K562 (cell line): ENCODE results near the gene PKD1L1. TPM values are rescaled to one million over a fixed set of nuclear protein-coding genes. Genes with fewer than 3 reads are reported as not detected.

Experiments
- ATAC-seq: fragments of 200-7000 bp; cut with Tn5 transposase; 3 replicates; pipeline ENCODE4 v1.9.1; 2020; ENCODE audit warnings: moderate library complexity
- BruUV-seq: library from RNA; stranded (reverse); fragments of 400-500 nt; replicated peaks from 2 replicates; lab custom pipeline; 2021; lab: Mats Ljungman, UMichigan
- CTCF ChIA-PET: fragments of 300-600 bp; formaldehyde crosslinking; extraction: SDS; loops from one replicate; lab custom pipeline; 2021; ENCODE audit warnings: low intra/inter-chr PET ratio; lab: Yijun Ruan, JAX
- POLR2A ChIA-PET: fragments of 300-600, 350-650 bp; sonication (Branson Sonifier 250); formaldehyde crosslinking; extraction: SDS; loops from one replicate; lab custom pipeline; 2021; ENCODE audit warnings: antibody characterized with exemption, inconsistent platforms; lab: Yijun Ruan, JAX
- DNase-seq, 4 experiments: peaks; one replicate each; pipeline versions ENCODE4 v3.0.0 to v3.0.0-alpha.2; 2011 to 2018; ENCODE audit warnings: low spot score in 3 of 4, mixed read lengths in 3 of 4; ENCODE audit errors: extremely low read depth in 1 of 4
- FAIRE-seq: peaks from 2 replicates; lab custom pipeline; 2011; peaks lifted over from hg19 to GRCh38; lab: Jason Lieb, UNC
- H2AFZ ChIP-seq: 2 replicates; pipeline ENCODE4 v1.6.0; 2011; ENCODE audit warnings: low read depth, low read length, control low read depth, inconsistent platforms
- H3K27ac ChIP-seq: fragments of 200-600 bp; 3 replicates; pipeline ENCODE4 v1.8.0; 2011; ENCODE audit warnings: low read depth, mild to moderate bottlenecking, control low read depth, inconsistent platforms, low read length, moderate library complexity, mixed read lengths; ENCODE audit errors: extremely low read depth
- H3K27me3 ChIP-seq, 2 experiments: fragments of 300-600 bp in 1 of 2; 2 replicates in 1 of 2; 3 replicates in 1 of 2; pipeline versions ENCODE4 v1.6.0 to v1.8.0; 2011; ENCODE audit warnings: inconsistent platforms in 2 of 2, low read length in 2 of 2, mild to moderate bottlenecking in 1 of 2, mixed read lengths in 1 of 2, moderate library complexity in 1 of 2; ENCODE audit not compliant: control insufficient read depth in 2 of 2, insufficient read depth in 2 of 2
- H3K36me3 ChIP-seq: fragments of 300-600 bp; 3 replicates; pipeline ENCODE4 v1.8.0; 2011; ENCODE audit warnings: mild to moderate bottlenecking, low read length, inconsistent platforms; ENCODE audit not compliant: control insufficient read depth, insufficient read depth
- H3K4me1 ChIP-seq, 2 experiments: fragments of 200-600 bp in 1 of 2; replicated peaks in 1 of 2; 2 replicates in 1 of 2; 3 replicates in 1 of 2; pipeline versions ENCODE4 v1.5.1 to v1.8.0; 2011; ENCODE audit warnings: inconsistent platforms in 2 of 2, low read length in 2 of 2, mild to moderate bottlenecking in 1 of 2, mixed read lengths in 1 of 2, moderate library complexity in 1 of 2; ENCODE audit not compliant: control insufficient read depth in 2 of 2, insufficient read depth in 2 of 2
- H3K4me2 ChIP-seq: 2 replicates; pipeline ENCODE4 v1.6.1; 2011; ENCODE audit warnings: low read length, control low read depth, inconsistent platforms, mixed read lengths; ENCODE audit not compliant: insufficient read depth
- H3K4me3 ChIP-seq: fragments of 200-600 bp; sonication (generic), shearing (Covaris generic); 2 replicates; pipeline ENCODE4 v1.5.1; 2016; ENCODE audit warnings: control low read depth, inconsistent platforms
- H3K79me2 ChIP-seq: fragments of 200-600 bp; 3 replicates; pipeline ENCODE4 v1.8.0; 2011; ENCODE audit warnings: low read length, inconsistent platforms; ENCODE audit not compliant: control insufficient read depth, insufficient read depth
- H3K9ac ChIP-seq, 2 experiments: 2 replicates each; pipeline versions ENCODE4 v1.6.0 to v1.6.1; 2011; ENCODE audit warnings: low read depth in 2 of 2, low read length in 2 of 2, control low read depth in 1 of 2, inconsistent platforms in 1 of 2, mild to moderate bottlenecking in 1 of 2, mixed read lengths in 1 of 2; ENCODE audit not compliant: insufficient read depth in 1 of 2
- H3K9me1 ChIP-seq: one replicate; pipeline ENCODE4 v1.6.0; 2011; ENCODE audit warnings: inconsistent platforms, mild to moderate bottlenecking, low read length, moderate library complexity; ENCODE audit not compliant: control insufficient read depth, insufficient read depth
- H3K9me3 ChIP-seq: replicated peaks from 2 replicates; pipeline ENCODE4 v1.5.1; 2011; ENCODE audit warnings: low read depth, low read length, inconsistent platforms; ENCODE audit not compliant: control insufficient read depth, insufficient read depth
- H4K20me1 ChIP-seq: replicated peaks from 2 replicates; pipeline ENCODE4 v1.6.1; 2011; ENCODE audit warnings: low read length, inconsistent platforms, mixed read lengths; ENCODE audit not compliant: control insufficient read depth, insufficient read depth
- ARID2 ChIP-seq: fragments of 450-650 bp; IDR thresholded peaks from 2 replicates; pipeline ENCODE4 v1.6.1; 2017; ENCODE audit warnings: antibody characterized with exemption, mild to moderate bottlenecking
- BMI1 ChIP-seq: fragments of 150-350 bp; IDR thresholded peaks from 2 replicates; pipeline ENCODE4 v1.6.1; 2014; ENCODE audit warnings: low read length
- E4F1 ChIP-seq: fragments of 250-450 bp; sonication (Bioruptor Pico); IDR thresholded peaks from 2 replicates; pipeline ENCODE4 v1.5.0; 2021; ENCODE audit warnings: mild to moderate bottlenecking, borderline replicate concordance
- RBM15 ChIP-seq: fragments of 200-400 bp; formaldehyde crosslinking; IDR thresholded peaks from 2 replicates; pipeline ENCODE4 v1.6.1; 2018; ENCODE audit warnings: mild to moderate bottlenecking, low read length, moderate library complexity; ENCODE audit not compliant: insufficient read depth
- STAT5B ChIP-seq: fragments of 250-450 bp; sonication (Bioruptor Pico); IDR thresholded peaks from 2 replicates; pipeline ENCODE4 v1.8.0; 2021; ENCODE audit warnings: mild to moderate bottlenecking, inconsistent platforms
- THRA ChIP-seq: fragments of 450-650 bp; IDR thresholded peaks from 2 replicates; pipeline ENCODE4 v1.6.1; 2017; ENCODE audit warnings: mild to moderate bottlenecking, moderate library complexity
- WGBS: fragments of 100-300 bp; shearing (Covaris generic); methylation state at CpG from one replicate; pipeline ENCODE4 v1.1.6; 2016; ENCODE audit warnings: low coverage, mixed read lengths; ENCODE audit not compliant: insufficient coverage; ENCODE audit errors: missing lambda C conversion rate; 5-methylcytosine and 5-hydroxymethylcytosine counted together
- in situ Hi-C: fragments of 300-500 bp; cut with MboI; formaldehyde crosslinking; loops from 4 replicates; pipeline ENCODE4 v1.15.0; 2018; ENCODE audit warnings: inconsistent platforms, mixed read lengths
- intact Hi-C: fragments of 100-400 bp; cut with micrococcal nuclease; formaldehyde crosslinking; loops from 2 replicates; pipeline ENCODE4 v1.14.2; 2022
- polyA plus RNA-seq, 8 experiments: library from polyadenylated mRNA; depleted of rRNA in 4 of 8; stranded (reverse) in 5 of 8; unstranded in 3 of 8; fragments of >200 nt; fragmentation: Nextera tagmentation in 2 of 8; fragmentation: Illumina TruSeq in 1 of 8; extraction: Ambion mirVana in 2 of 8; extraction: Trizol in 1 of 8; gene quantifications; 2 replicates each; pipeline versions ENCODE4 v1.2.1 to v1.2.3, GENCODE V29; 2011 to 2014; ENCODE audit warnings: inconsistent platforms in 1 of 8, missing spikeins in 1 of 8
- total RNA-seq, 7 experiments: library from RNA; depleted of rRNA in 6 of 7; stranded (reverse); fragments of >200 nt in 6 of 7; fragmentation: Illumina TruSeq in 2 of 7; extraction: Trizol in 2 of 7; gene quantifications; 2 replicates each; pipeline versions ENCODE4 v1.2.1 to v1.2.3, GENCODE V29; 2011 to 2021; ENCODE audit warnings: low replicate concordance in 1 of 7
- TF ChIP-seq, protein P1 (sequence below), 2 experiments: fragments of 450-650 bp in 1 of 2; IDR thresholded peaks; 2 replicates each; pipeline ENCODE4 v1.6.1; 2011 to 2017; ENCODE audit warnings: low read depth in 2 of 2, antibody characterized with exemption in 1 of 2, borderline replicate concordance in 1 of 2, low read length in 1 of 2, mild to moderate bottlenecking in 1 of 2, mixed read lengths in 1 of 2; ENCODE audit not compliant: control insufficient read depth in 1 of 2
- TF ChIP-seq, protein P2 (sequence below), 2 experiments: IDR thresholded peaks; 2 replicates each; pipeline ENCODE4 v1.6.1; 2012; ENCODE audit warnings: improper control_type of control experiment in 2 of 2, low read depth in 2 of 2, low read length in 2 of 2, borderline replicate concordance in 1 of 2

PKD1L1 gene
- total and polyA plus RNA-seq, 9 of the 15 experiments (the other 6 are each of a cell fraction or from before 2014, with no cell fraction given), result 0.01 to 0.02 TPM; not detected in 7

DNA sequence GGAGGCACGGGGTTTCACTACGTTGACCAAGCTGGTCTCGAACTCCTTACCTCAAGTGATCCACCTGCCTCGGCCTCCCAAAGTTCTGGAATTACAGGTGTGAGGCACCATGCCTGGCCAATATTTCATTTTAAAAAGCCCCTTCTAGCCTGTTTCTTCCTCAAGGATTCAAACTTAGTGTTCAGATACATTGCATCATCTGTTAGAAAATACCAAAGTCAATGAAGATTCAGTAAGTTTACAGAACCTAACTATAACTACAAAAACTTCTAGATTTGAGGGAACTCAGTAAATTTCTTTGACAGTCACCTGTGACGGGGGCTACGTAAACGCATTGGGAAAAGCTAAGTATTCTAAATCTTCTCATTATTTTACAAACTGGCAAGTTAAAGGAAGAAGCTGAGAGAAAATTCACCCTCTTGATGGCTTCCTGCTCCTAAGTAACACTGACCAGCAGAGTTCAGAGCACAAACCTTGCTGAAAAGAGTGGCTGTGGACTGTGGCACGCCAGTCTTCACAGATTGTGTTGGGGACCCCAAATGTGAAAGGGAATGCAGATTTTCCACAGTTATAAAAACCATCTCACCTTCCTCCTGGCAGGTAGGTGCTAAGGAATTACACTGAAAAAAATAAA is 162.2 kb downstream of the PKD1L1 start (continued):
- TF ChIP-seq, protein P1, sequence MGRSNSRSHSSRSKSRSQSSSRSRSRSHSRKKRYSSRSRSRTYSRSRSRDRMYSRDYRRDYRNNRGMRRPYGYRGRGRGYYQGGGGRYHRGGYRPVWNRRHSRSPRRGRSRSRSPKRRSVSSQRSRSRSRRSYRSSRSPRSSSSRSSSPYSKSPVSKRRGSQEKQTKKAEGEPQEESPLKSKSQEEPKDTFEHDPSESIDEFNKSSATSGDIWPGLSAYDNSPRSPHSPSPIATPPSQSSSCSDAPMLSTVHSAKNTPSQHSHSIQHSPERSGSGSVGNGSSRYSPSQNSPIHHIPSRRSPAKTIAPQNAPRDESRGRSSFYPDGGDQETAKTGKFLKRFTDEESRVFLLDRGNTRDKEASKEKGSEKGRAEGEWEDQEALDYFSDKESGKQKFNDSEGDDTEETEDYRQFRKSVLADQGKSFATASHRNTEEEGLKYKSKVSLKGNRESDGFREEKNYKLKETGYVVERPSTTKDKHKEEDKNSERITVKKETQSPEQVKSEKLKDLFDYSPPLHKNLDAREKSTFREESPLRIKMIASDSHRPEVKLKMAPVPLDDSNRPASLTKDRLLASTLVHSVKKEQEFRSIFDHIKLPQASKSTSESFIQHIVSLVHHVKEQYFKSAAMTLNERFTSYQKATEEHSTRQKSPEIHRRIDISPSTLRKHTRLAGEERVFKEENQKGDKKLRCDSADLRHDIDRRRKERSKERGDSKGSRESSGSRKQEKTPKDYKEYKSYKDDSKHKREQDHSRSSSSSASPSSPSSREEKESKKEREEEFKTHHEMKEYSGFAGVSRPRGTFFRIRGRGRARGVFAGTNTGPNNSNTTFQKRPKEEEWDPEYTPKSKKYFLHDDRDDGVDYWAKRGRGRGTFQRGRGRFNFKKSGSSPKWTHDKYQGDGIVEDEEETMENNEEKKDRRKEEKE (IDR thresholded peaks at IDR 0.05; ENCODE audit: borderline replicate concordance in 1 of 2, control insufficient read depth in 1 of 2, low read depth in 2 of 2, low read length in 1 of 2), result no peak

- Histone ChIP-seq H3K27me3 (no peaks in the 10 kb centered on the region; a peak in 1 of 5 replicates), H3K9me1 (no peaks in the 10 kb centered on the region), H3K9ac (no peak overlapping the region), H4K20me1 (no peaks in the 10 kb centered on the region), H3K4me2 (no peak overlapping the region), H3K79me2 (no peaks in the 10 kb centered on the region), H2AFZ (no peak overlapping the region), H3K4me1 (no peaks in the 10 kb centered on the region), H3K9me3 (no peaks in the 10 kb centered on the region), H3K27ac (no peak overlapping the region), H3K4me3 (no peak overlapping the region), H3K36me3 (no peaks in the 10 kb centered on the region)
- WGBS, result 0% methylated on average over 5 of the region's 5 CpGs
- FAIRE-seq (no peak), DNase-seq (no peak), ATAC-seq (no peak)
- intact Hi-C loops, result no loop called here
- CTCF ChIA-PET, result no interaction called here
- POLR2A ChIA-PET, result interaction anchor here (0.6 kb wide), 1 partner anchor 11 kb away, joined by 4 read pairs; no protein-coding TSS in a partner anchor
- BruUV-seq, result no TSS peak
- in situ Hi-C loops, result no loop called here
- TF ChIP-seq E4F1 (no peak), THRA (no peak), BMI1 (no peak), STAT5B (CRISPR knock-in tag) (no peak), ARID2 (no peak), RBM15 (no peak)
- TF ChIP-seq, protein P2, sequence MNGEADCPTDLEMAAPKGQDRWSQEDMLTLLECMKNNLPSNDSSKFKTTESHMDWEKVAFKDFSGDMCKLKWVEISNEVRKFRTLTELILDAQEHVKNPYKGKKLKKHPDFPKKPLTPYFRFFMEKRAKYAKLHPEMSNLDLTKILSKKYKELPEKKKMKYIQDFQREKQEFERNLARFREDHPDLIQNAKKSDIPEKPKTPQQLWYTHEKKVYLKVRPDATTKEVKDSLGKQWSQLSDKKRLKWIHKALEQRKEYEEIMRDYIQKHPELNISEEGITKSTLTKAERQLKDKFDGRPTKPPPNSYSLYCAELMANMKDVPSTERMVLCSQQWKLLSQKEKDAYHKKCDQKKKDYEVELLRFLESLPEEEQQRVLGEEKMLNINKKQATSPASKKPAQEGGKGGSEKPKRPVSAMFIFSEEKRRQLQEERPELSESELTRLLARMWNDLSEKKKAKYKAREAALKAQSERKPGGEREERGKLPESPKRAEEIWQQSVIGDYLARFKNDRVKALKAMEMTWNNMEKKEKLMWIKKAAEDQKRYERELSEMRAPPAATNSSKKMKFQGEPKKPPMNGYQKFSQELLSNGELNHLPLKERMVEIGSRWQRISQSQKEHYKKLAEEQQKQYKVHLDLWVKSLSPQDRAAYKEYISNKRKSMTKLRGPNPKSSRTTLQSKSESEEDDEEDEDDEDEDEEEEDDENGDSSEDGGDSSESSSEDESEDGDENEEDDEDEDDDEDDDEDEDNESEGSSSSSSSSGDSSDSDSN (IDR thresholded peaks at IDR 0.05; ENCODE audit: borderline replicate concordance in 1 of 2, low read depth in 2 of 2, low read length in 2 of 2), result no peak
These were observed 164.6 kb downstream of the PKD1L1 start for GRCh38 chr7:47783456-47784223.
